A673 (cell line): ENCODE results near the gene NEURL1.

Source experiments
- CTCF ChIP-seq: fragments of 300-800, 200-600 bp; sonication (generic); conservative IDR thresholded peaks from 2 replicates; pipeline ENCODE4 v1.5.1; 2017; ENCODE audit warnings: low read depth, mild to moderate bottlenecking, antibody characterized with exemption, low read length, moderate library complexity, mixed read lengths
- EZH2 ChIP-seq: fragments of 200-600 bp; sonication (generic); IDR thresholded peaks from 2 replicates; pipeline ENCODE4 v1.6.1; 2017; ENCODE audit warnings: borderline replicate concordance, low read depth, mild to moderate bottlenecking, mixed read lengths, antibody characterized with exemption, low read length; ENCODE audit not compliant: poor library complexity, severe bottlenecking

- TF ChIP-seq CTCF (no peak), EZH2 (no peak)
Observed at GRCh38 chr10:103609231-103610082, 116.0 kb downstream of the NEURL1 start.
